Astrocyte (in vitro differentiated cells and primary cell): Measurements from ENCODE around the gene CASKIN2. TPM values are rescaled to one million over a fixed set of nuclear protein-coding genes. Genes with fewer than 3 reads are reported as not detected.

Experiments used
- DNase-seq: peaks from one replicate; pipeline ENCODE4 v3.0.0-alpha.2; 2010; ENCODE audit warnings: low read depth
- FAIRE-seq: peaks from 2 replicates; lab custom pipeline; 2011; peaks lifted over from hg19 to GRCh38; lab: Jason Lieb, UNC
- H2AFZ ChIP-seq: 2 replicates; pipeline ENCODE4 v1.6.0; 2012; ENCODE audit warnings: low read depth, low read length, inconsistent platforms
- H3K27ac ChIP-seq: 2 replicates; pipeline ENCODE4 v1.5.1; 2011; ENCODE audit warnings: low read depth, low read length, inconsistent platforms
- H3K27me3 ChIP-seq: 2 replicates; pipeline ENCODE4 v1.6.0; 2011; ENCODE audit warnings: low read length, inconsistent platforms; ENCODE audit not compliant: insufficient read depth
- H3K36me3 ChIP-seq: 2 replicates; pipeline ENCODE4 v1.5.1; 2011; ENCODE audit warnings: low read length, inconsistent platforms; ENCODE audit not compliant: insufficient read depth
- H3K4me1 ChIP-seq: 2 replicates; pipeline ENCODE4 v1.5.1; 2011; ENCODE audit warnings: low read length, inconsistent platforms; ENCODE audit not compliant: insufficient read depth
- H3K4me2 ChIP-seq: 2 replicates; pipeline ENCODE4 v1.6.0; 2012; ENCODE audit warnings: low read length, inconsistent platforms
- H3K4me3 ChIP-seq: 2 replicates; pipeline ENCODE4 v1.5.1; 2011; ENCODE audit warnings: low read depth, mild to moderate bottlenecking, low read length, inconsistent platforms; ENCODE audit not compliant: insufficient read depth
- H3K79me2 ChIP-seq: 2 replicates; pipeline ENCODE4 v1.6.0; 2012; ENCODE audit warnings: mild to moderate bottlenecking, low read length, inconsistent platforms; ENCODE audit not compliant: insufficient read depth
- H3K9ac ChIP-seq: 2 replicates; pipeline ENCODE4 v1.6.0; 2012; ENCODE audit warnings: mild to moderate bottlenecking, low read length, inconsistent platforms
- H3K9me3 ChIP-seq: 2 replicates; pipeline ENCODE4 v1.5.1; 2012; ENCODE audit warnings: low read depth, mild to moderate bottlenecking, low read length, inconsistent platforms; ENCODE audit not compliant: insufficient read depth
- H4K20me1 ChIP-seq: 2 replicates; pipeline ENCODE4 v1.6.0; 2012; ENCODE audit warnings: low read length, inconsistent platforms; ENCODE audit not compliant: insufficient read depth
- H3K27ac Mint-ChIP-seq: one replicate; pipeline ENCODE4 v1.8.0; 2021; ENCODE audit warnings: mild to moderate bottlenecking, mixed read lengths; ENCODE audit not compliant: unreplicated experiment
- H3K27me3 Mint-ChIP-seq: one replicate; pipeline ENCODE4 v1.8.0; 2021; ENCODE audit warnings: low read depth, mixed read lengths; ENCODE audit not compliant: unreplicated experiment
- H3K36me3 Mint-ChIP-seq: one replicate; pipeline ENCODE4 v1.8.0; 2021; ENCODE audit warnings: low read depth, mixed read lengths; ENCODE audit not compliant: unreplicated experiment
- H3K4me1 Mint-ChIP-seq: one replicate; pipeline ENCODE4 v1.8.0; 2021; ENCODE audit warnings: low read depth, mixed read lengths; ENCODE audit not compliant: unreplicated experiment
- H3K4me3 Mint-ChIP-seq: one replicate; pipeline ENCODE4 v1.8.0; 2021; ENCODE audit warnings: mild to moderate bottlenecking, moderate library complexity, mixed read lengths; ENCODE audit not compliant: unreplicated experiment
- H3K9me3 Mint-ChIP-seq: one replicate; pipeline ENCODE4 v1.8.0; 2021; ENCODE audit warnings: mild to moderate bottlenecking, mixed read lengths; ENCODE audit not compliant: unreplicated experiment
- CTCF ChIP-seq: IDR thresholded peaks from 2 replicates; pipeline ENCODE4 v1.5.1; 2011; ENCODE audit warnings: low read depth, mild to moderate bottlenecking, inconsistent platforms, low read length, moderate library complexity; ENCODE audit not compliant: insufficient read depth
- EZH2 ChIP-seq: IDR thresholded peaks from 2 replicates; pipeline ENCODE4 v1.6.1; 2012; ENCODE audit warnings: mild to moderate bottlenecking, low read length, inconsistent platforms; ENCODE audit not compliant: insufficient read depth
- total RNA-seq: library from RNA; stranded (reverse); gene quantifications from 2 replicates; pipeline ENCODE4 v1.2.1, GENCODE V29; 2021

Gene CASKIN2
- total RNA-seq, 1 donor from 2014 or later = 22.8 TPM

GRCh38 chr17:75492555-75493168, 22.7 kb downstream of the CASKIN2 start:
- no peaks in the 10 kb centered on the region for H3K27me3 ChIP-seq
- FAIRE-seq = no peak
- H2AFZ ChIP-seq = no peak overlapping the region
- Mint-ChIP-seq H3K27ac (no peak overlapping the region), H3K36me3 (peaks cover 13% of the 10 kb centered on the region), H3K9me3 (peaks cover 2% of the 10 kb centered on the region), H3K27me3 (no peaks in the 10 kb centered on the region), H3K4me3 (no peak overlapping the region), H3K4me1 (peaks cover 2% of the 10 kb centered on the region)
- H4K20me1 ChIP-seq = peaks cover 5% of the 10 kb centered on the region
- H3K27ac ChIP-seq = no peak overlapping the region
- H3K9me3 ChIP-seq = no peaks in the 10 kb centered on the region
- peaks cover 2% of the 10 kb centered on the region for H3K36me3 ChIP-seq
- H3K4me3 ChIP-seq = no peak overlapping the region
- no peaks in the 10 kb centered on the region for H3K79me2 ChIP-seq
- TF ChIP-seq EZH2 (no peak), CTCF (no peak)
- no peak overlapping the region for H3K4me2 ChIP-seq
- DNase-seq = no peak
- no peak overlapping the region for H3K9ac ChIP-seq
- H3K4me1 ChIP-seq = peaks cover 3% of the 10 kb centered on the region

- no peaks in the 10 kb centered on the region for H3K79me2 ChIP-seq
- Mint-ChIP-seq H3K27me3 (no peaks in the 10 kb centered on the region), H3K4me1 (peaks cover 8% of the 10 kb centered on the region), H3K36me3 (peaks cover 16% of the 10 kb centered on the region), H3K27ac (no peak overlapping the region), H3K4me3 (no peak overlapping the region), H3K9me3 (peaks cover 2% of the 10 kb centered on the region)
- H3K4me3 ChIP-seq = no peak overlapping the region
- no peaks in the 10 kb centered on the region for H3K36me3 ChIP-seq
- peaks cover 9% of the 10 kb centered on the region for H3K4me1 ChIP-seq
- H2AFZ ChIP-seq = no peak overlapping the region
- no peak overlapping the region for H3K4me2 ChIP-seq
- no peak overlapping the region for H3K27ac ChIP-seq
- no peak overlapping the region for H3K9ac ChIP-seq
- H3K27me3 ChIP-seq = no peaks in the 10 kb centered on the region
- DNase-seq (no peak), FAIRE-seq (no peak)
- H3K9me3 ChIP-seq = no peaks in the 10 kb centered on the region
- TF ChIP-seq EZH2 (no peak), CTCF (no peak)
- peaks cover 12% of the 10 kb centered on the region for H4K20me1 ChIP-seq
These were observed 23.7 kb downstream of the CASKIN2 start for GRCh38 chr17:75491680-75492079.

- peaks cover 2% of the 10 kb centered on the region for H3K9me3 Mint-ChIP-seq
These were observed 24.2 kb downstream of the CASKIN2 start for GRCh38 chr17:75490953-75491649.

More at GRCh38 chr17:75490953-75491649, 24.2 kb downstream of the CASKIN2 start:
- FAIRE-seq = no peak
- Histone ChIP-seq H3K9me3 (no peaks in the 10 kb centered on the region), H3K27ac (no peak overlapping the region), H3K9ac (no peak overlapping the region), H3K36me3 (no peaks in the 10 kb centered on the region), H4K20me1 (peaks cover 12% of the 10 kb centered on the region), H3K4me2 (no peak overlapping the region), H3K4me1 (peaks cover 9% of the 10 kb centered on the region), H3K4me3 (no peak overlapping the region), H2AFZ (no peak overlapping the region), H3K27me3 (no peaks in the 10 kb centered on the region), H3K79me2 (no peaks in the 10 kb centered on the region)
- Mint-ChIP-seq H3K4me1 (peaks cover 8% of the 10 kb centered on the region), H3K27me3 (no peaks in the 10 kb centered on the region), H3K27ac (no peak overlapping the region), H3K4me3 (no peak overlapping the region), H3K36me3 (peaks cover 18% of the 10 kb centered on the region)
- TF ChIP-seq EZH2 (no peak), CTCF (no peak)
- DNase-seq = no peak
